H1 (cell line): ENCODE measurements around the gene RBM8A. TPM values are rescaled to one million over a fixed set of nuclear protein-coding genes. Genes with fewer than 3 reads are reported as not detected.

Source experiments
- CTCF ChIA-PET: fragments of 300-600 bp; sonication (Branson Sonifier 250); formaldehyde crosslinking; loops from one replicate; lab custom pipeline; 2021; ENCODE audit not compliant: partially characterized antibody; lab: Charles Lee
- POLR2A ChIA-PET: fragments of 300-600 bp; sonication (Branson Sonifier 250); formaldehyde crosslinking; loops from one replicate; lab custom pipeline; 2021; ENCODE audit warnings: inconsistent platforms; ENCODE audit not compliant: partially characterized antibody; lab: Charles Lee
- DNase-seq, 2 experiments: peaks; one replicate each; pipeline versions ENCODE4 v3.0.0 to v3.0.0-alpha.2; 2010 to 2022; ENCODE audit warnings: low spot score in 2 of 2, low read depth in 1 of 2, mixed read lengths in 1 of 2
- FAIRE-seq: peaks from 2 replicates; lab custom pipeline; 2011; peaks lifted over from hg19 to GRCh38; lab: Jason Lieb, UNC
- H2AFZ ChIP-seq: 2 replicates; pipeline ENCODE4 v1.8.1; 2012; ENCODE audit warnings: low read length, inconsistent platforms
- H2AK5ac ChIP-seq: 2 replicates; pipeline ENCODE4 v1.6.1; 2013; ENCODE audit warnings: low read depth, low read length
- H2BK120ac ChIP-seq: replicated peaks from 2 replicates; pipeline ENCODE3; 2013; ENCODE audit warnings: low read depth, low read length, inconsistent platforms
- H2BK12ac ChIP-seq: 2 replicates; pipeline ENCODE4 v1.6.1; 2013; ENCODE audit warnings: low read depth, low read length
- H2BK15ac ChIP-seq: 2 replicates; pipeline ENCODE4 v1.6.1; 2013; ENCODE audit warnings: low read length
- H2BK20ac ChIP-seq: 2 replicates; pipeline ENCODE4 v1.6.1; 2013; ENCODE audit warnings: low read length
- H2BK5ac ChIP-seq: 2 replicates; pipeline ENCODE4 v1.6.1; 2013; ENCODE audit warnings: low read depth, low read length
- H3K14ac ChIP-seq: 2 replicates; pipeline ENCODE4 v1.6.1; 2013; ENCODE audit warnings: inconsistent platforms; ENCODE audit not compliant: insufficient read length
- H3K18ac ChIP-seq: 2 replicates; pipeline ENCODE4 v1.6.1; 2013; ENCODE audit warnings: low read length; ENCODE audit errors: extremely low read depth
- H3K23ac ChIP-seq: 2 replicates; pipeline ENCODE4 v1.6.1; 2013; ENCODE audit warnings: inconsistent platforms; ENCODE audit not compliant: insufficient read length
- H3K23me2 ChIP-seq: 2 replicates; pipeline ENCODE4 v1.6.1; 2013; ENCODE audit warnings: low read depth, low read length
- H3K27ac ChIP-seq: 2 replicates; pipeline ENCODE4 v1.6.1; 2011; ENCODE audit warnings: low read depth, low read length, inconsistent platforms
- H3K27me3 ChIP-seq, 4 experiments: replicated peaks in 1 of 4; 1 replicate in 1 of 4; 2 replicates in 3 of 4; pipeline versions ENCODE4 v1.6.1 to v1.8.1; 2011 to 2013; ENCODE audit warnings: low read length in 3 of 4, mild to moderate bottlenecking in 3 of 4, inconsistent platforms in 2 of 4, mixed read lengths in 2 of 4, moderate library complexity in 1 of 4; ENCODE audit not compliant: control insufficient read depth in 3 of 4, insufficient read depth in 3 of 4; ENCODE audit errors: extremely low read depth in 1 of 4
- H3K36me3 ChIP-seq, 4 experiments: 2 replicates each; pipeline versions ENCODE4 v1.6.1 to v1.8.1; 2011 to 2013; ENCODE audit warnings: mild to moderate bottlenecking in 4 of 4, low read length in 3 of 4, moderate library complexity in 2 of 4, control low read depth in 1 of 4, inconsistent platforms in 1 of 4; ENCODE audit not compliant: insufficient read depth in 4 of 4, control insufficient read depth in 2 of 4
- H3K4ac ChIP-seq: replicated peaks from 2 replicates; pipeline ENCODE3; 2013; ENCODE audit warnings: low read length, low read depth, mixed read lengths, inconsistent platforms; ENCODE audit not compliant: insufficient read length
- H3K4me1 ChIP-seq, 4 experiments: replicated peaks in 1 of 4; 1 replicate in 1 of 4; 2 replicates in 3 of 4; pipeline versions ENCODE4 v1.6.1 to v1.8.1; 2011 to 2013; ENCODE audit warnings: low read length in 3 of 4, inconsistent platforms in 2 of 4, mixed read lengths in 1 of 4; ENCODE audit not compliant: insufficient read depth in 4 of 4, control insufficient read depth in 3 of 4
- H3K4me2 ChIP-seq, 2 experiments: 2 replicates each; pipeline versions ENCODE4 v1.6.1 to v1.8.1; 2011 to 2013; ENCODE audit warnings: low read depth in 2 of 2, low read length in 2 of 2, control low read depth in 1 of 2, inconsistent platforms in 1 of 2, mild to moderate bottlenecking in 1 of 2; ENCODE audit not compliant: insufficient read depth in 1 of 2
- H3K4me3 ChIP-seq, 4 experiments: fragments of 200-600, 300-600 bp in 1 of 4; sonication (generic), shearing (Covaris generic), sonication (Bioruptor Twin) in 1 of 4; 2 replicates each; pipeline versions ENCODE4 v1.5.1 to v1.8.1; 2011 to 2016; ENCODE audit warnings: low read length in 4 of 4, low read depth in 3 of 4, control low read depth in 2 of 4, inconsistent platforms in 2 of 4, mild to moderate bottlenecking in 2 of 4, mixed read lengths in 1 of 4, moderate library complexity in 1 of 4; ENCODE audit not compliant: insufficient read depth in 2 of 4; ENCODE audit errors: extremely low read depth in 1 of 4
- H3K56ac ChIP-seq: replicated peaks from 2 replicates; pipeline ENCODE3; 2013; ENCODE audit warnings: low read depth, mild to moderate bottlenecking, mixed read lengths, low read length, inconsistent platforms; ENCODE audit not compliant: insufficient read length
- H3K79me1 ChIP-seq: 2 replicates; pipeline ENCODE4 v1.6.1; 2013; ENCODE audit warnings: low read depth, low read length, control low read depth
- H3K79me2 ChIP-seq, 2 experiments: 2 replicates each; pipeline versions ENCODE4 v1.6.1 to v1.8.1; 2012 to 2013; ENCODE audit warnings: low read length in 2 of 2, mild to moderate bottlenecking in 2 of 2, inconsistent platforms in 1 of 2; ENCODE audit not compliant: insufficient read depth in 2 of 2, control insufficient read depth in 1 of 2
- H3K9ac ChIP-seq, 4 experiments: replicated peaks in 1 of 4; 1 replicate in 1 of 4; 2 replicates in 3 of 4; pipeline versions ENCODE4 v1.6.1 to v1.8.1; 2011 to 2013; ENCODE audit warnings: low read depth in 3 of 4, low read length in 3 of 4, control low read depth in 2 of 4, mild to moderate bottlenecking in 2 of 4, moderate library complexity in 2 of 4, inconsistent platforms in 1 of 4; ENCODE audit errors: extremely low read depth in 1 of 4
- H3K9me3 ChIP-seq, 2 experiments: 2 replicates each; pipeline versions ENCODE4 v1.6.1 to v1.8.1; 2012 to 2013; ENCODE audit warnings: mild to moderate bottlenecking in 2 of 2, moderate library complexity in 2 of 2, control low read depth in 1 of 2, inconsistent platforms in 1 of 2, low read depth in 1 of 2, low read length in 1 of 2, mixed read lengths in 1 of 2; ENCODE audit not compliant: insufficient read depth in 2 of 2
- H4K20me1 ChIP-seq, 2 experiments: replicated peaks in 1 of 2; 2 replicates each; pipeline versions ENCODE3 to v1.8.1; 2011 to 2013; ENCODE audit warnings: inconsistent platforms in 2 of 2, low read length in 2 of 2, mild to moderate bottlenecking in 1 of 2; ENCODE audit not compliant: insufficient read depth in 2 of 2, control insufficient read depth in 1 of 2
- H4K5ac ChIP-seq: 2 replicates; pipeline ENCODE4 v1.6.1; 2013; ENCODE audit warnings: low read length, low read depth, mixed read lengths, inconsistent platforms; ENCODE audit not compliant: insufficient read length
- H4K8ac ChIP-seq: 2 replicates; pipeline ENCODE4 v1.8.0; 2013; ENCODE audit warnings: mild to moderate bottlenecking, moderate library complexity, low read length, inconsistent platforms; ENCODE audit not compliant: insufficient read depth; ENCODE audit errors: extremely low read depth
- H4K91ac ChIP-seq: replicated peaks from 2 replicates; pipeline ENCODE3; 2013; ENCODE audit warnings: low read length, mixed read lengths, inconsistent platforms; ENCODE audit not compliant: insufficient read length
- HDAC6 ChIP-seq: IDR thresholded peaks from one replicate; pipeline ENCODE4 v1.7.1; 2012; ENCODE audit warnings: low read depth, mild to moderate bottlenecking, inconsistent platforms, low read length, moderate library complexity
- KDM1A ChIP-seq: fragments of 200-600, 300-600 bp; sonication (generic); IDR thresholded peaks from 2 replicates; pipeline ENCODE4 v1.7.1; 2016; ENCODE audit warnings: mild to moderate bottlenecking, low read length, borderline replicate concordance
- NANOG ChIP-seq: IDR thresholded peaks from 2 replicates; pipeline ENCODE4 v1.6.1; 2011; ENCODE audit warnings: low read length, low read depth, mild to moderate bottlenecking, inconsistent platforms; ENCODE audit not compliant: insufficient read depth, poor library complexity, severe bottlenecking
- POU5F1 ChIP-seq: IDR thresholded peaks from 2 replicates; pipeline ENCODE4 v1.6.1; 2011; ENCODE audit warnings: low read depth, mild to moderate bottlenecking, low read length, moderate library complexity
- RBBP5 ChIP-seq: IDR thresholded peaks from 2 replicates; pipeline ENCODE4 v1.7.1; 2012; ENCODE audit warnings: low read depth, mild to moderate bottlenecking, inconsistent platforms, low read length, moderate library complexity, borderline replicate concordance
- RFX5 ChIP-seq: IDR thresholded peaks from 2 replicates; pipeline ENCODE4 v1.6.1; 2011; ENCODE audit warnings: low read depth, low read length, improper control_type of control experiment, borderline replicate concordance
- SAP30 ChIP-seq: fragments of 300-600 bp; sonication (generic); IDR thresholded peaks from 2 replicates; pipeline ENCODE4 v1.7.1; 2012; ENCODE audit warnings: low read length, moderate library complexity, mild to moderate bottlenecking, inconsistent platforms; ENCODE audit not compliant: insufficient read depth, insufficient replicate concordance
- SIN3A ChIP-seq, 2 experiments: IDR thresholded peaks in 1 of 2; conservative IDR thresholded peaks in 1 of 2; 2 replicates each; pipeline ENCODE4 v1.6.1; 2011 to 2012; ENCODE audit warnings: low read length in 2 of 2, improper control_type of control experiment in 1 of 2, low read depth in 1 of 2, mild to moderate bottlenecking in 1 of 2
- SRF ChIP-seq: IDR thresholded peaks from 2 replicates; pipeline ENCODE4 v1.6.1; 2011; ENCODE audit warnings: mild to moderate bottlenecking, low read depth, low read length, moderate library complexity
- SUZ12 ChIP-seq: fragments of 200-600 bp; sonication (generic); IDR thresholded peaks from 2 replicates; pipeline ENCODE4 v1.6.1; 2012; ENCODE audit warnings: mild to moderate bottlenecking, inconsistent platforms, low read length, moderate library complexity, mixed read lengths
- USF2 ChIP-seq: IDR thresholded peaks from 2 replicates; pipeline ENCODE4 v1.6.1; 2011; ENCODE audit warnings: low read length, improper control_type of control experiment
- ZNF274 ChIP-seq: IDR thresholded peaks from 2 replicates; pipeline ENCODE4 v1.7.0; 2012; ENCODE audit warnings: low read length, borderline replicate concordance; ENCODE audit errors: extremely low read depth
- WGBS, 2 experiments: shearing (Covaris generic) in 1 of 2; methylation state at CpG; one replicate each; pipeline versions ENCODE4 v1.1.6 to v1.1.7; 2013 to 2015; ENCODE audit warnings: low lambda C conversion rate in 2 of 2, mixed read lengths in 2 of 2, inconsistent platforms in 1 of 2, low coverage in 1 of 2, missing lambda C conversion rate in 1 of 2; ENCODE audit not compliant: insufficient replicate concordance in 2 of 2, insufficient coverage in 1 of 2, insufficient read length in 1 of 2; ENCODE audit errors: extremely low coverage in 1 of 2, missing lambda C conversion rate in 1 of 2; 5-methylcytosine and 5-hydroxymethylcytosine counted together
- polyA plus RNA-seq, 7 experiments: library from polyadenylated mRNA; depleted of rRNA in 3 of 7; stranded (reverse) in 5 of 7; unstranded in 2 of 7; fragments of >200 nt in 5 of 7; fragments of 200-250 nt in 2 of 7; gene quantifications; 1 replicate in 5 of 7; 2 replicates in 1 of 7; 4 replicates in 1 of 7; pipeline versions ENCODE4 v1.2.1 to v1.2.3, GENCODE V29; 2011 to 2013; ENCODE audit warnings: missing spikeins in 2 of 7, mixed read lengths in 2 of 7
- total RNA-seq: library from RNA; stranded (reverse); fragmentation: NEBNext Ultra II Directional; extraction: Animal tissue kit (Norgen Biotek cat#: 25700); gene quantifications from 2 replicates; pipeline ENCODE4 v1.2.1, GENCODE V29; 2021

RBM8A gene
- total and polyA plus RNA-seq, 2 of the 8 experiments (the other 6 are each of a cell fraction or from before 2014, with no cell fraction given) = 125 to 216 TPM

DNA sequence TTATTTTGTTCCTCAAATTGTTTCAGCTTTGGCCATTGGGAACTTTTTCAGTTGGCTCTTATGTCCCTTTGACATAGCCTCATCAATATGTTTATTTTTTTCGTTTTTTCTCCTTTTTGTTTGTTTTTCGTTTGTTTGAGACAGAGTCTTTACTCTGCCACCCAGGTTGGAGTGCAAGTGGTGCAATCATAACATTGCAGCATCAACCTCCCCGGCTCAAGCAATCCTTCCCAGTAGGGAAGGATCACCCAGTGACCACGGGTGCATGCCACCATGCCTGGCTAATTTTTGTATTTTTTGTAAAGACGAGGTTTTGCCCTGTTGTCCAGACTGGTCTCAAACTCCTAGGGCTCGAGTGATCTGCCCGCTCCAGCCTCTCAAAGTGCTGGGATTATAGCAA, 45.3 kb upstream of the RBM8A start:
- H3K9ac ChIP-seq = no peak overlapping the region
- H3K4me2 ChIP-seq = no peak overlapping the region
- no peaks in the 10 kb centered on the region for H3K9me3 ChIP-seq
- H4K8ac ChIP-seq = no peak overlapping the region
- no peak for FAIRE-seq
- H2AK5ac ChIP-seq = no peak overlapping the region
- ChIA-PET CTCF (interaction anchor here (1.2 to 2.1 kb wide), 3 partner anchors 35 to 81 kb away, joined by 3 to 4 read pairs (median 4); no protein-coding TSS in a partner anchor), POLR2A (interaction anchor here (0.9 to 1.7 kb wide), 4 partner anchors 9 to 80 kb away, joined by 4 read pairs; partner anchors contain the start of genes ANKRD34A, POLR3GL and RBM8A)
- H3K4ac ChIP-seq = no peak overlapping the region
- no peak overlapping the region for H2BK120ac ChIP-seq
- H3K4me1 ChIP-seq = peaks cover 0 to under 1% (median 0%) of the 10 kb centered on the region in 4 experiments; a peak in 1 of 7 replicates
- H4K91ac ChIP-seq = no peak overlapping the region
- no peak overlapping the region for H2BK20ac ChIP-seq
- DNase-seq = no peak
- H3K27ac ChIP-seq = no peak overlapping the region
- H3K18ac ChIP-seq = no peak overlapping the region
- no peak overlapping the region for H2BK12ac ChIP-seq
- no peak overlapping the region for H3K56ac ChIP-seq
- H3K14ac ChIP-seq = no peak overlapping the region
- H3K23ac ChIP-seq = no peak overlapping the region
- H2AFZ ChIP-seq = no peak overlapping the region
- WGBS, 2 experiments = 79% methylated on average over 7 of the region's 7 CpGs; no CpG with 5 or more reads in 1 of the 2 experiments
- H2BK15ac ChIP-seq = no peak overlapping the region
- no peak overlapping the region for H2BK5ac ChIP-seq
- H3K36me3 ChIP-seq = no peaks in the 10 kb centered on the region
- no peaks in the 10 kb centered on the region for H3K23me2 ChIP-seq
- no peak overlapping the region for H3K4me3 ChIP-seq
- no peaks in the 10 kb centered on the region for H4K20me1 ChIP-seq
- H3K79me2 ChIP-seq = no peaks in the 10 kb centered on the region
- no peak overlapping the region for H4K5ac ChIP-seq
- no peaks in the 10 kb centered on the region for H3K79me1 ChIP-seq
- H3K27me3 ChIP-seq = no peaks in the 10 kb centered on the region
- TF ChIP-seq RFX5 (no peak), RBBP5 (no peak), KDM1A (no peak), NANOG (no peak), POU5F1 (no peak), SRF (no peak), SIN3A (conservative IDR thresholded peaks at IDR 0.05 in 1 of 2, IDR thresholded peaks at IDR 0.05 in 1 of 2; ENCODE audit: low read depth in 1 of 2, low read length in 2 of 2) (no peak), USF2 (no peak), HDAC6 (no peak), ZNF274 (no peak), SUZ12 (no peak), SAP30 (no peak)
